Esophagus muscularis mucosa (tissue), 4 donors: ENCODE data around the gene ZDHHC24. TPM values are rescaled to one million over a fixed set of nuclear protein-coding genes. Genes with fewer than 3 reads are reported as not detected.

Experiments
- DNase-seq: peaks from one replicate; pipeline ENCODE4 v3.0.0-alpha.2; 2017; ENCODE audit errors: extremely low spot score
- H3K27ac ChIP-seq, 4 donors: fragments of 200-600 bp; sonication (generic); replicated peaks in 1 of 4; 1 replicate in 3 of 4; 2 replicates in 1 of 4; pipeline ENCODE4 v1.5.1; 2016 to 2019; ENCODE audit warnings: mild to moderate bottlenecking in 1 of 4
- H3K27me3 ChIP-seq, 4 donors: fragments of 200-600 bp; sonication (generic); one replicate each; pipeline versions ENCODE4 v1.5.1 to v1.6.0; 2016 to 2019
- H3K36me3 ChIP-seq, 4 donors: fragments of 200-600 bp; sonication (generic); one replicate each; pipeline ENCODE4 v1.5.1; 2016 to 2019
- H3K4me1 ChIP-seq, 4 donors: fragments of 200-600 bp; sonication (generic); one replicate each; pipeline ENCODE4 v1.5.1; 2016 to 2019
- H3K4me3 ChIP-seq, 4 donors: fragments of 200-600 bp; sonication (generic); 1 replicate in 2 of 4; 2 replicates in 2 of 4; pipeline ENCODE4 v1.5.1; 2016 to 2019; ENCODE audit warnings: mild to moderate bottlenecking in 4 of 4, moderate library complexity in 1 of 4
- H3K9me3 ChIP-seq, 4 donors: fragments of 200-600 bp; sonication (generic); 1 replicate in 3 of 4; 2 replicates in 1 of 4; pipeline ENCODE4 v1.5.1; 2016 to 2019
- CTCF ChIP-seq, 3 experiments: fragments of 200-600 bp in 2 of 3; fragments of 450-650 bp in 1 of 3; sonication (generic) in 2 of 3; IDR thresholded peaks; one replicate each; pipeline ENCODE4 v1.5.1; 2017 to 2019; ENCODE audit warnings: antibody characterized with exemption in 3 of 3, mild to moderate bottlenecking in 2 of 3, moderate library complexity in 1 of 3
- EP300 ChIP-seq: sonication (generic); formaldehyde crosslinking; IDR thresholded peaks from one replicate; pipeline ENCODE4 v1.6.1; 2017; ENCODE audit warnings: antibody characterized with exemption
- POLR2A ChIP-seq: fragments of 450-650 bp; IDR thresholded peaks from one replicate; pipeline ENCODE4 v1.6.1; 2017; ENCODE audit warnings: antibody characterized with exemption, moderate library complexity, mild to moderate bottlenecking, low read depth
- POLR2AphosphoS5 ChIP-seq, 2 donors: sonication (generic); formaldehyde crosslinking; IDR thresholded peaks; one replicate each; pipeline ENCODE4 v1.6.1; 2017; ENCODE audit warnings: antibody characterized with exemption in 2 of 2
- WGBS: methylation state at CpG from one replicate; pipeline ENCODE4 v1.1.5; 2018; 5-methylcytosine and 5-hydroxymethylcytosine counted together
- intact Hi-C: fragments of 100-400 bp; cut with DNase I; formaldehyde crosslinking; loops from one replicate; pipeline ENCODE4 v1.15.1; 2023
- total RNA-seq, 4 donors: library from RNA; depleted of rRNA; stranded (reverse); fragments of >200 nt; gene quantifications; one replicate each; pipeline versions ENCODE4 v1.1.0 to v1.2.1, GENCODE V29; 2016

ZDHHC24 gene
- total RNA-seq, 4 donors from 2014 or later: 7.6 to 16.2 (median 12.2) TPM

- no peak for DNase-seq
- no peak for TF ChIP-seq CTCF (IDR thresholded peaks at IDR 0.05)
- no peak for TF ChIP-seq EP300
- TF ChIP-seq POLR2AphosphoS5 (IDR thresholded peaks at IDR 0.05): no peak
- no peak for TF ChIP-seq POLR2A
- no peak overlapping the region for H3K27ac ChIP-seq
- H3K27me3 ChIP-seq: no peaks in the 10 kb centered on the region
- H3K9me3 ChIP-seq: no peaks in the 10 kb centered on the region
- intact Hi-C loops: no loop called here
- peaks cover 4 to 11% (median 9%) of the 10 kb centered on the region in 4 donors for H3K4me1 ChIP-seq
- no peak overlapping the region for H3K4me3 ChIP-seq
- 88% methylated on average over 7 of the region's 7 CpGs for WGBS
- peaks cover 0 to 69% (median 41%) of the 10 kb centered on the region in 4 donors for H3K36me3 ChIP-seq
Measured at GRCh38 chr11:66484806-66485380, 61.0 kb downstream of the ZDHHC24 start.

DNA sequence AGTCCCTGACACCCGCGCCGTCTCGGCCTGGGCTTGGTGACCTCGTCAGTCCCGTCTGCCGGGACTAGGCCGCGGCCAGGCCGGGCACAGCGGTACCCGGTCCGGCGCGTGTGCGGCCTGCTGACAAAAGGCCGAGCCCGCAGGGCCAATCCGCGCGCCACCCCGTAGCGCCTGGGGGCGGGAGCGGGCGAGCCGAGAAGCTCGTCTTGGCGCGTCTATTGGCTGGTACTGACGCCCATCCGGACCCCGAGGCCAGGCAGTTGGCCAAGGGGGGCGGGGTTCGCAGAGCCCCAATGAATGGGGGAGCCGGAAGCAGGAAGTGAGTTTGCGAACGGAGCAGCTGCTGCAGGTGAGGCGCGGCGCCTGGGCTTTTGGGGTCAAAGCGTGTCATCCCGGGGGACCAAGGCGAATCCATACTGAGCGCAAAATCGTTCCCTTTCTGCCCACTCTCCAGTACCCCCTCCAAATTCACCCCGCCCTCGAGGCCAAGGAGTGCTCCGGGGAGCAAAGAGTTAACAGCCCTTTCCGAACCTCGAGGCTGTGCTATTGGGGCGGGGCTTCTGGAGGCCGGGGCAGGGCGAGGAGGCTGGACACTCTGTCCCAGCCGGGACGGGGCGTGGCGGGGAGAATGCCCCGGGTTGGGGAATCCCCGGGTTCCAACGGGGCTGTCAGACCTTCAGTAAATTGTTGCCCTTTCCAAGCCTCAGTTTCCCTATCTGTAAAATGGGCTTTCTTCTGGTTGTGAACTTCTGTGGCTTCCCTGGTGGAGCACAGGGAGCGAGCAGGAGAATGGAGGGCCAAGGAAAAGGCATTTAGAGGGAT lies 65.5 kb downstream of the ZDHHC24 start, which contains the start of gene DPP3:
Gene DPP3, plus strand, starts transcription at position 318 of the 822 bp plus-strand sequence. CDS start 1,767 bp downstream, outside the sequence.
- intact Hi-C loops: no loop called here
- peak within 1 kb of the TSS; percentile 90 to 94 (median 94) for H3K27ac ChIP-seq
- no peaks in the 10 kb centered on the region for H3K9me3 ChIP-seq
- TF ChIP-seq CTCF (IDR thresholded peaks at IDR 0.05) (peak in 1 of 3 experiments; percentile 10), EP300 (no peak), POLR2AphosphoS5 (IDR thresholded peaks at IDR 0.05) (peak; percentile 95 to 96), POLR2A (peak; percentile 91)
- under 1% methylated on average over 25 of the region's 62 CpGs for WGBS
- peaks cover 4 to 40% (median 23%) of the 10 kb centered on the region in 4 donors for H3K36me3 ChIP-seq
- peak; percentile 99 for DNase-seq
- no peaks in the 10 kb centered on the region for H3K27me3 ChIP-seq
- peak within 1 kb of the TSS; percentile 67 to 82 (median 74) for H3K4me3 ChIP-seq
- H3K4me1 ChIP-seq: peaks cover 8 to 27% (median 22%) of the 10 kb centered on the region in 4 donors

DNA sequence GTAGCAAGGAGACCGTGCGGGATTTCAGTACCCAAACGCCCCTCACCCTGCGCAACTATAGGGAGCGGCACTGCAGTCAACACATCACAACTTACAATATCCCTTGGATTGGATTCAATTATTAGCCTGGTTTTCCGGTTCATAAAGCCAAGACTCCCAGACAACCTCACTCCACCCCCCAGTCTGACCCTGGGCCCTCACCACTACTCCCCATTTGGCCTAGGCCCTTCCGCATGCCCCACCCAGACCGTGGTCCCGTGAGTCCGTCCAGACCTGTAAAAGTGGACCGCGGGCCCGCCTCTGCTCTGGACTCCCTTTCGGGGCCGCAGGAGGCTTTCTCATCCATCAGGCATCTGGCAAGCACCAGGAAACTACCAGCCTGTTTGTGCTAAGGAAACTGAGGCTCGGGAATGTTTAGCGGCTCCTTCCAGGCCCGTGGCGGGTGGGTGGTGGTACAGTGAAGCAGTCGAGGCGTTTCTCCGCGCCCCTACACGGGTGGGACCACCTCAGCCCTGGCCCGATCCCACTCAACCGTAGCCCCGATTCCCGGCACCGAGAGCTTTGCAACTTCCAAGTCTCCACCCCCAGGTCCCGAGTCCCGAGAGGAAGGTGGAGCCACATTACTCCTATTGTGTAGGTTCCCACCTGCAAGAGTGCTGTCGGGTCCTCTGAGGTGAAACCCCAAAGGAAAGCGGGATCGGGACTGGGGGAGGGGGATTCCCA lies 66.3 kb downstream of the ZDHHC24 start:
- WGBS: 0% methylated on average over 25 of the region's 34 CpGs
- H3K4me3 ChIP-seq: peak overlapping the region; percentile 67 to 82 (median 74)
- TF ChIP-seq POLR2AphosphoS5 (IDR thresholded peaks at IDR 0.05): no peak
- no peak for TF ChIP-seq EP300
- no peak for TF ChIP-seq CTCF (IDR thresholded peaks at IDR 0.05)
- no peak for TF ChIP-seq POLR2A

GRCh38 chr11:66478729-66479393 lies 67.0 kb downstream of the ZDHHC24 start:
- H3K27me3 ChIP-seq: no peaks in the 10 kb centered on the region
- intact Hi-C loops: no loop called here
- H3K4me3 ChIP-seq: peak overlapping the region; percentile 67 to 82 (median 74)
- DNase-seq: no peak
- H3K4me1 ChIP-seq: peaks cover 8 to 27% (median 22%) of the 10 kb centered on the region in 4 donors
- 54% methylated on average over 7 of the region's 8 CpGs for WGBS
- H3K36me3 ChIP-seq: peaks cover 8 to 41% (median 30%) of the 10 kb centered on the region in 4 donors
- TF ChIP-seq POLR2A (no peak), CTCF (IDR thresholded peaks at IDR 0.05) (peak; percentile 60 to 74 (median 69))
- no peaks in the 10 kb centered on the region for H3K9me3 ChIP-seq
- H3K27ac ChIP-seq: peak overlapping the region; percentile 90 to 94 (median 94)

More for the DNA sequence above, 66.3 kb downstream of the ZDHHC24 start:
- intact Hi-C loops: no loop called here
- Histone ChIP-seq H3K36me3 (peaks cover 6 to 40% (median 27%) of the 10 kb centered on the region in 4 donors), H3K27ac (peak overlapping the region; percentile 90 to 94 (median 94)), H3K4me1 (peaks cover 8 to 27% (median 22%) of the 10 kb centered on the region in 4 donors), H3K27me3 (no peaks in the 10 kb centered on the region), H3K9me3 (no peaks in the 10 kb centered on the region)
- peak; percentile 94 for DNase-seq
